ENCODE data around the gene KRTAP24-1.

Gene KRTAP24-1, protein sequence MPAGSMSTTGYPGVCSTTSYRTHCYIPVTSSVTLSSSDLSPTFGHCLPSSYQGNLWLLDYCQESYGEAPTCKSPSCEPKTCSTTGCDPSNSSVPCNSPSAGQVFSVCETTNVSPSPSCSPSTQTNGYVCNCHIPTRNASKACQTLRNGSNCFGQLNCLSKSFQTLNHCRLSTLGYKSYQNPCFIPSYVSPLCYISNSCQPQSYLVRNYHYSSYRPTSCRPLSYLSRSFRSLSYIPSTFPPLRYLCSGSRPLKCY

DNA sequence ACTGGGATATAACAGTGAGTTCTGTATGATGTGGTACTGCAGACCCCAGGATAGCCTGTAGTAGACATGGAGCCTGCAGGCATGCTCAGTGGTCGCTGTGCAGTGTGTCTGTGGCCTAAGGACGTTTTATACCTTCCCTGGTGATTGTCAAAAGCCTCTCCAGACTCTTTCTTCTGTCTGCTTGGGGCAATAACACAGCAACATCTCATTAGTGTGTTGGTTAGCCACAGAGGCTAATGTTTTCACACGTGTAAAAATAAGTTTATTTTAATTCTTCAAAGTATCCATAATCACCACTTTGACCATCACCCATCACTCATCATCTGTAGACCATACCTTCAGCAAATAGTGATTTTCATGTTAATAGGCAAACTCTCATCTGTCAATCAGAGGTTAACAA lies at the start of gene KRTAP24-1:
Gene KRTAP24-1 (minus strand): TSS at position 101 of the 400 bp plus-strand sequence. CDS start 18 bp downstream, at position 83.
- DNase-seq: no peak

DNA sequence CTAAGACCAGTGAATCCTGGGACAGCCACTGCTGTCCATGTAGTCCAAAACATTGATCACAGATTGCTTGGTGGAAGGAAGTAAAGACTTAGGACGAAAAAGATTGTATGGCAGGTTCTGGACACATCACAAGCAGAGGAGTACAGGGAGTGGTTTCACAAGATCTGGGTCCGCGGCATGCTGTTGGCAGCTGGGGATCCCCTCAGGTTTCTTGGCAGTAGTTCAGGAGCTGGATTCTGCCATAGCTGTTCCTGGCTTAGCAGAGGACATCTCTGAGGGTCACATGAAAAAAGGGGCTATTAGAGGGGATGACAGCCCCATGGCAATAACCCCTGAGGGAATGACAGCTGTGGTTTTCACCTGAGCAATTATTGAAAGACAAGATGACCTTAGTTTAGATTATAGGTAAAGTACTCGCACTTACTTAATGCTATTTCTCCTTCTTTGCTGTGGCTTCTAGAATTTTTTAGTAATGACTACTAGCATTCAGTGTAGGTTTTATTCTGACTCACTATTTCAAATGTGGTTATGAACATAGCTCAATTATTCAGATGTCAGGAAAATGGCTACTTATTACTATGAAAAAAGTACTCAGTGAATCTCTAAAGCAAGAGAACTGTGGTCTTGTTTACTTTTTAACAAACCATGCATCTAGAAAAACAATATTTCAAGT lies 46.6 kb upstream of the KRTAP24-1 start:
- DNase-seq: no peak

DNA sequence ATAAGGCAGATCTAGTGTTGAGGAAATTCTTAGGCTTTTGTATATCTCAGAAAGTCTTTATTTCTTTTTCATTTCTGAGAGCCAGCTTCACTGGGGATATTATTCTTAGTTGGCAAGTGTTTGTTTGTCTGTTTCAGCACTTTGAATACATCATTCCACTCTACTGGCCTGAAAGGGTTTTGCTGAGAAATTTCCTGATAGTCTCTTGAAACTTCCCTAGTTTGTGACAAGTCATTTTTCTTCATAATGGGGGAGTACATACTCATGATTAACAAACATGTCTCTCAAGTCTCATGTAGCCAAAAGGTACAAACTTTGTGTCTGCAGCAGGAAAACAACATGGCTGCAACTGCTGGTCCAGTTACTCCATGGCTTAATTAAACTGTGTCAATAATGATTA lies 43.6 kb upstream of the KRTAP24-1 start:
- DNase-seq: no peak

GRCh38 chr21:30320215-30320614 lies 37.5 kb upstream of the KRTAP24-1 start, which contains the start of gene KRTAP26-1:
KRTAP26-1 (minus strand) TSS chr21:30320315; CDS start chr21:30320035, 280 bp downstream.
- DNase-seq: no peak

DNA sequence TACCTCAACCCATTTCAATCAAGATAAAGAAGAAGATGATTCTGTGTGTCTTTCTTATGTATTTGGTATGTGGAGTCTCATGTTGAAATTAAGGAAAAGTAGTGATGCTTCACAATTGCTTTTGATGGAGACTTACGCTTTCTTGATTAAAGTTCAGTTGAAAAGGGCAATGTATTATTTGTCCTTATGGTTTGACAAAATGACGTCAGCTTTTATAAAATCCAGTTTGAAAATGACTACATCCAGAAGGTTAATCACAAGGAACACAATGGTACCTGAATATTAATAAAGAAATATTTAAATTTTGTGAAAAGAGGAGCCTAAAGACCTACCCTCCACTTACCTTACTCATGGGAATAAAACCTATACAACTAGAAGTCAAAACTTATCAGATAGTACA lies 33.0 kb upstream of the KRTAP24-1 start:
- DNase-seq: no peak

DNA sequence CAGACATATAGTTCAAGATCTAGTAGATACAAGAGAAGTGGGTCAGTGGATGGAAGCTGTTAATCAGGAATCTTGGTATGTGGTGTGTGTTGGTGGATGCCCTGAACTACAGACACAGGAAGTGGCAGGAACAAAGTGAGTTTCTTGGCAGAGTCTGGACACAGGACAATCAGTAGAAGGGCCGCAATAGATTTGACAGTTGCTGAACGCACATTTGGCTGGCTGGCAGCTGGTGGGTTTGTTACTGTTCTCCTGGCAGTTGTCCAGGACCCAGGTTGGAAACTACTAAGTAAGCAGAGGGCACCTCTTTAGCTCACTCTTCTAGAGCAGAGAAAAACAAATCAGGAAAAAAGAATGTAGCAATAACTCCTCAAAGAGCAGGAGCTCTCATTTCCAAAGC lies 24.1 kb upstream of the KRTAP24-1 start:
- DNase-seq: no peak

DNA sequence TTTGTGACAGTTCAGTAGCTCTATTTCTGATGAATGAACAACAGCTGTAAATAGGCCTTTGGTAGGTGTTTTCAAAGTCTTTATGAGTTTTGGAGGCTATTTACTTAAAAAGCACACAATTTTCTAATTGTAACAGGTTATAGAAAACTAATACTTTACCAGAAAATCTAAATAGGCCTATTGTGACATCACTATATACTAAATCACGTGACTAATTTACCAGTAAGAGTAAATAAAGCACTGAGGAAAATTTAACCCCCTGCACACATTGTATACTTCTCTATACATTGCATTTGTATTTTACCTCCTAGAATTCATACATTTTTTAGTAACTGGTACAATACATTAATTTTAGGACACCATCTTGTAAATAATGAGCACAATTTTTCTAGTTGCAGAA lies 22.4 kb upstream of the KRTAP24-1 start:
- DNase-seq: no peak

DNA sequence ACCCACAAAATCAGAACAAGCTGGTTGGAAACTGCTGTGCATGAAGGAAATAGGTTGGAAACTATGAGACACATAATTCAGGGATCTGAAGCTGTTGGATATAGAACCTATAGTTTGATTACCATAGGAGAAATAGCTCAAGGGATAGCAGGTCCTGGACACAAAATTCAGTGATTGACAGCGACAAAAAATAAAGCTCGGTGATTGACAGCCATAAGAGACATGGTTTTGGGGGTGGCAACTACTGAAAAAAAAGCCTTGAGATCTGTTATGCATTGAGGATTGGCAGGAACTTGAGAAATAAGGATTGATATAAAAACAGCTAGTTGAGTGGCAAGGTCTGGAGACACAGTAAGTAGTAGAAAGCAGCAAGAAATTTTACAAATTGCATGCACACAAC lies 6.5 kb upstream of the KRTAP24-1 start, which contains the start of gene KRTAP25-1:
Gene KRTAP25-1 (minus strand): TSS at position 300 of the 400 bp plus-strand sequence. CDS start 24 bp downstream, at position 276.
- no peak for DNase-seq

DNA sequence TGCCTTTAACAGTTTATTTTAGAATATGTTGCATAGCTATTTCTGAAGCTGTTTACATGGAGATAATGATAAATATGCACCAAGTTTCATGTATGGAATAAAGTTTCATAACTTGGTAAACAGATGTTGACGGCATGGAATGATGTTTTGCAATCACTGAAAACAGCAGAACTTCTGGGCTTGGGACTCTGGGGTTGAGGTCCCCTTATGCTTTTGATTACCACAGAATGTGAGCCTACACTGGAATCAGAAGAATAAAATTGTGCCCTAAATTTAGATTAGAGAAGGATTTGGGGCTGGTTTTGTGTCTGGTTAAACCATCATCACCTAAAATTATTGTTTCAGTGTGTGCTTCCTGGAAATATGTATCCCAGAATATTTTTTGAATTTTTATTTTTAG lies 11.1 kb downstream of the KRTAP24-1 start:
- DNase-seq: no peak

- DNase-seq: no peak
Observed at GRCh38 chr21:30271156-30271555, 11.6 kb downstream of the KRTAP24-1 start.

GRCh38 chr21:30269803-30270530 lies 12.8 kb downstream of the KRTAP24-1 start:
- DNase-seq: no peak

DNA sequence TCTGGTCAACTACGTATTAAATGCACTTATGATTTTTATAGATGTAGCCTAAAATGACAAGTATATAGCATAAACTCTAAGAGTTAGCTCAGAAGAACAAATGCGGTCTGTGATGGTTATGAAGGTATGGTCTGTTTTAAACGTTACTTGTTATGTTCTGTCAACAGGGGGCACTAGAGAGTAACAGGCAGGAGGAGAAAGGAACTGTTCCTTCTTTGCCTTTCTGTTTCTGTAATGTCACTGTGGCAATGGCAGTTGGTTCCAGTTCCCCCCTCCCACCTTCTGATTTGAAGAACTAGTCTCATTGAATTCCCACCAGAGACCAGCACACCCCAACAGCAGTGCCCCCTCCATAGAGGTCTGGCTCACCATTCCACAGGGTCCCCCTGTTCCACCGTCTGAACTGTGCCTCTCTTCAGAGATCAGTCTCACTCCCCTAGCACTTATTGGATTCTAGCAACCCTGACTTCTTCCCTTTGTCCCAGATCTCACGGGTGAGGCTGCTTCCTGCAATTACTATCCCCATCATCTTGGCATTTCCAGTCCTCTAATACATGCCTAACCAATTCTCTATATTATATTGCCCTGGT lies 14.0 kb downstream of the KRTAP24-1 start:
- DNase-seq: no peak

GRCh38 chr21:30257773-30258172 lies 25.0 kb downstream of the KRTAP24-1 start:
- DNase-seq: no peak

- DNase-seq: no peak
Observed at GRCh38 chr21:30256100-30256499, 26.6 kb downstream of the KRTAP24-1 start.

DNA sequence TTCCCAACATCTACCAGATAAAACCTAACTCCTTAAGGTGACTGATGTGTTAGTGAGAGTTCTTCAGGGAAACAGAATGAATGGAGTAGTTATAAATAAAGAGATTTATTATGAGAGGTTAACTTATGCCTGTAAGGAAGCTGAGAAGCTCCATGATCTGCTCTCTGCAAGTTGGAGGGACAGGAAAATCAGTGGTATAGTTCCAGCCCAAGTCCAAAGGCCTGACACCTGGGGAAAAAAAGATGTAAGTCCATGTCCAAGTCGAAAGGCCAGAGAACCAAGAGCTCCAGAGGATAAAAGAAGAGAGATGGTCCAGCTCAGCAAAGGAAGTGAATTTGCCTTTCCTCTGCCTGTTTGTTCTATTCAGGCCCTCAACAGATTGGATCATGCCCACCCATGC lies 27.1 kb downstream of the KRTAP24-1 start:
- no peak for DNase-seq

GRCh38 chr21:30251781-30252180 lies 31.0 kb downstream of the KRTAP24-1 start:
- no peak for DNase-seq

DNA sequence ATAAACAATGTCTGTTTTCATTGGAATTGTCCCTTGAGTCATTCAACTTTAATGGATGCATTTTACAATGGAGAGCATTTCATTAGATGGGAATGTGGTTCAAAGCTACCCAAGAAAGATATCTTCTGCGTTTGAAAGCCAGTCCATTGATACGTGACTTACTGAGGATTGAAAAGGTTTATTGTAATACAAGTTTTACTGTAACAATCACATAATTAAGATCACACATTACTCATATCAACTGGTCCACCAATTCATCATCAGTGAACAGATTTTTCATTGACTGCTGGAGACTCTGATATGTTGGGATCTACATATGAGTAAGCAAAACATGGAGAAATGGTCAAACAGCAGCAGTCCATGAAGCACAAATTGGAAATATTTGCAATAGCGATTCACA lies 32.8 kb downstream of the KRTAP24-1 start:
- DNase-seq: no peak

GRCh38 chr21:30248844-30249243 lies 33.9 kb downstream of the KRTAP24-1 start:
- DNase-seq: no peak

- no peak for DNase-seq
Observed at GRCh38 chr21:30245061-30245460, 37.7 kb downstream of the KRTAP24-1 start.

GRCh38 chr21:30243691-30244090 lies 39.1 kb downstream of the KRTAP24-1 start:
- no peak for DNase-seq

DNA sequence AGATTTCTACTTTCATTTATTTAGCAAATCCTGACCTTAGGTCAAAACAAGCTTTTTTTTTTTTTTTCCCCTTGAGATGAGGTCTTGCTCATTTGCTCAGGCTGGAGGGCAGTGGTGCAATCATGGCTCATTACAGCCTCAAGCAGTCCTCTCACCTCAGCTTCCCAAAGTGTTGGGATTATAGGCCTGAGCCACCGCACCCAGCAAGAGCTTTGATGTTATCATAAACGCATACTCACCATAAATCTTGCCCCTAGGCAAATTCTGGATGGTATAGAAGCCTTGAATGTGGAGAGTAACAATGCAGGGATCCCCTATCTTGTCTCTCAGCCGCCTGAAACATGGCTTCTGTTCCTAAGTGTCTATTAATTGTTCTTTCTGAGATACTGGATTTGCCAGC lies 42.1 kb downstream of the KRTAP24-1 start:
- no peak for DNase-seq

- DNase-seq: no peak
Observed at GRCh38 chr21:30238168-30238567, 44.6 kb downstream of the KRTAP24-1 start.

DNA sequence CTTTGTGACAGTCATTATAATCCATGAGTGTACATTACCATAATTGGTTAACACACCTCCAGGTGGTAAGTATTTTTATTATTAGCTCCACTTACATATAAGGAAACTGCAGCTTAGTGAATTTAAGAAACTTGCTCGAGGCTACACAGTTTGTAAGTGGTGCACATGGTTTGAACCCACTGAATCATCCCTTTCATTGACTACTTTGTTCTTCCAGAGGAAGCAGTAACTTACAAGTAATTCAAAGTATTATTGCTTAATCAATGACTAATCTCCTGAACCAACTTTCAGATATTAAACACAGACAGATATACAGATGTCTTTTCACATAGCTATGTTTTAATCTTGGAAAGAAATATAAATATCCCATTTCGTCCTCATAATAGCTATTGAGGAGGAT lies 48.1 kb downstream of the KRTAP24-1 start:
- no peak for DNase-seq

Measured in DMS 273 treated with DMSO at 0.1 percent for 48 hours (cell line).